HCT116 (cell line): Measurements from ENCODE around the gene AMACR. TPM values are rescaled to one million over a fixed set of nuclear protein-coding genes. Genes with fewer than 3 reads are reported as not detected.

Source experiments
- ATAC-seq: fragments of 200-7000 bp; cut with Tn5 transposase; 2 replicates; pipeline ENCODE4 v1.9.1; 2020; ENCODE audit warnings: mild to moderate bottlenecking, moderate library complexity
- BruUV-seq: library from RNA; stranded (reverse); fragments of 400-500 nt; replicated peaks from 2 replicates; lab custom pipeline; 2021; lab: Mats Ljungman, UMichigan
- CTCF ChIA-PET: fragments of 300-600 bp; sonication (Branson Sonifier 250); formaldehyde crosslinking; loops from one replicate; lab custom pipeline; 2021; ENCODE audit warnings: antibody characterized with exemption; lab: Charles Lee
- POLR2A ChIA-PET: fragments of 300-600, 350-600 bp; sonication (Branson Sonifier 250); formaldehyde crosslinking; loops from one replicate; lab custom pipeline; 2021; ENCODE audit warnings: antibody characterized with exemption; lab: Charles Lee
- RAD21 ChIA-PET, 2 experiments: fragments of 300-600 bp; sonication (Branson Sonifier 250); formaldehyde crosslinking; loops; one replicate each; lab custom pipeline; 2023; ENCODE audit warnings: low total read pairs in 2 of 2; ENCODE audit not compliant: uncharacterized antibody in 2 of 2, unreplicated experiment in 2 of 2, low non-redundant PET in 1 of 2; lab: Charles Lee
- DNase-seq: peaks from one replicate; pipeline ENCODE4 v3.0.0-alpha.2; 2010; ENCODE audit warnings: low read depth, low spot score
- H2AFZ ChIP-seq: fragments of 200-600 bp; shearing (Covaris generic), sonication (generic); 2 replicates; pipeline ENCODE4 v1.6.1; 2017; ENCODE audit warnings: low read depth, mixed run types, mixed read lengths, antibody characterized with exemption, low read length; ENCODE audit not compliant: poor library complexity, severe bottlenecking
- H3K27ac ChIP-seq: 2 replicates; pipeline ENCODE4 v1.5.1; 2012; ENCODE audit warnings: low read depth, low read length
- H3K27me3 ChIP-seq: fragments of 200-600 bp; sonication (generic); 2 replicates; pipeline ENCODE4 v1.6.1; 2016; ENCODE audit warnings: mixed run types, low read length, mixed read lengths; ENCODE audit not compliant: insufficient read depth
- H3K36me3 ChIP-seq, 2 experiments: fragments of 200-500 bp in 1 of 2; fragments of 200-600 bp in 1 of 2; sonication (Bioruptor generic) in 1 of 2; sonication (generic) in 1 of 2; 2 replicates each; pipeline versions ENCODE4 v1.5.1 to v1.6.1; 2014 to 2016; ENCODE audit warnings: low read length in 2 of 2, inconsistent platforms in 1 of 2, mixed read lengths in 1 of 2, mixed run types in 1 of 2; ENCODE audit not compliant: insufficient read depth in 2 of 2, control insufficient read depth in 1 of 2
- H3K4me1 ChIP-seq, 2 experiments: fragments of 200-600 bp in 1 of 2; sonication (generic) in 1 of 2; 2 replicates each; pipeline versions ENCODE4 v1.5.1 to v1.6.1; 2012 to 2017; ENCODE audit warnings: low read length in 2 of 2, inconsistent platforms in 1 of 2, mild to moderate bottlenecking in 1 of 2, mixed read lengths in 1 of 2, mixed run types in 1 of 2, moderate library complexity in 1 of 2; ENCODE audit not compliant: insufficient read depth in 2 of 2, control insufficient read depth in 1 of 2
- H3K4me2 ChIP-seq: fragments of 200-600 bp; sonication (generic); 2 replicates; pipeline ENCODE4 v1.6.1; 2017; ENCODE audit warnings: mixed run types, low read length, mixed read lengths
- H3K4me3 ChIP-seq, 2 experiments: fragments of 200-600 bp in 1 of 2; sonication (generic) in 1 of 2; replicated peaks in 1 of 2; 2 replicates each; pipeline ENCODE4 v1.5.1; 2011 to 2016; ENCODE audit warnings: low read length in 2 of 2, control low read depth in 1 of 2, low read depth in 1 of 2, mild to moderate bottlenecking in 1 of 2, mixed read lengths in 1 of 2, mixed run types in 1 of 2
- H3K79me2 ChIP-seq: fragments of 200-600 bp; sonication (generic); 2 replicates; pipeline ENCODE4 v1.6.1; 2017; ENCODE audit warnings: mild to moderate bottlenecking, mixed run types, low read length, moderate library complexity, mixed read lengths; ENCODE audit not compliant: insufficient read depth
- H3K9ac ChIP-seq: fragments of 200-600 bp; sonication (generic); 2 replicates; pipeline ENCODE4 v1.6.1; 2016; ENCODE audit warnings: low read length, mixed read lengths
- H3K9me2 ChIP-seq: fragments of 200-600 bp; sonication (generic), shearing (Covaris generic); 2 replicates; pipeline ENCODE4 v1.6.1; 2017; ENCODE audit warnings: mixed run types, mild to moderate bottlenecking, moderate library complexity; ENCODE audit not compliant: insufficient read depth
- H3K9me3 ChIP-seq, 2 experiments: fragments of 200-500 bp in 1 of 2; fragments of 200-600 bp in 1 of 2; sonication (Bioruptor generic) in 1 of 2; sonication (generic) in 1 of 2; 2 replicates each; pipeline ENCODE4 v1.6.1; 2014 to 2017; ENCODE audit warnings: low read length in 2 of 2, mixed read lengths in 2 of 2, inconsistent platforms in 1 of 2, low read depth in 1 of 2, mild to moderate bottlenecking in 1 of 2, mixed run types in 1 of 2, moderate library complexity in 1 of 2; ENCODE audit not compliant: control insufficient read depth in 1 of 2, insufficient read depth in 1 of 2
- H4K20me1 ChIP-seq: fragments of 200-600 bp; sonication (generic), shearing (Covaris generic); 2 replicates; pipeline ENCODE4 v1.6.1; 2017; ENCODE audit warnings: mixed run types, mild to moderate bottlenecking, moderate library complexity; ENCODE audit not compliant: insufficient read depth
- CBX3 ChIP-seq: IDR thresholded peaks from 2 replicates; pipeline ENCODE4 v1.6.1; 2012; ENCODE audit warnings: low read depth
- CTCF ChIP-seq, 3 experiments: fragments of 200-600 bp in 1 of 3; sonication (generic) in 1 of 3; IDR thresholded peaks in 2 of 3; conservative IDR thresholded peaks in 1 of 3; 2 replicates each; pipeline ENCODE4 v1.5.1; 2012 to 2017; ENCODE audit warnings: low read depth in 2 of 3, low read length in 2 of 3, antibody characterized with exemption in 1 of 3, borderline replicate concordance in 1 of 3, control low read depth in 1 of 3, mild to moderate bottlenecking in 1 of 3, mixed read lengths in 1 of 3, mixed run types in 1 of 3, moderate library complexity in 1 of 3; ENCODE audit not compliant: insufficient read depth in 1 of 3
- EGR1 ChIP-seq: IDR thresholded peaks from 2 replicates; pipeline ENCODE4 v1.6.1; 2012; ENCODE audit warnings: low read depth
- EZH2 ChIP-seq: fragments of 200-600 bp; sonication (generic); IDR thresholded peaks from 2 replicates; pipeline ENCODE4 v1.6.1; 2017; ENCODE audit warnings: antibody characterized with exemption, mixed run types
- EZH2phosphoT487 ChIP-seq: fragments of 200-600 bp; IDR thresholded peaks from 2 replicates; pipeline ENCODE4 v1.6.1; 2018; ENCODE audit warnings: antibody characterized with exemption, borderline replicate concordance
- FOSL1 ChIP-seq: IDR thresholded peaks from 2 replicates; pipeline ENCODE4 v1.6.1; 2012; ENCODE audit warnings: low read depth
- JUND ChIP-seq: IDR thresholded peaks from 2 replicates; pipeline ENCODE4 v1.6.1; 2012
- RAD21 ChIP-seq: IDR thresholded peaks from 2 replicates; pipeline ENCODE4 v1.6.1; 2012; ENCODE audit warnings: low read depth, mild to moderate bottlenecking
- SIN3A ChIP-seq: IDR thresholded peaks from 2 replicates; pipeline ENCODE4 v1.6.1; 2012; ENCODE audit warnings: low read depth
- SRF ChIP-seq: IDR thresholded peaks from 2 replicates; pipeline ENCODE4 v1.6.1; 2012; ENCODE audit warnings: low read depth
- YY1 ChIP-seq: IDR thresholded peaks from 2 replicates; pipeline ENCODE4 v1.6.1; 2011; ENCODE audit warnings: low read length, low read depth, moderate library complexity, mild to moderate bottlenecking; ENCODE audit not compliant: insufficient replicate concordance; ENCODE audit errors: extremely low read depth
- ZBTB33 ChIP-seq: IDR thresholded peaks from 2 replicates; pipeline ENCODE4 v1.6.1; 2011; ENCODE audit warnings: mild to moderate bottlenecking, low read length, moderate library complexity; ENCODE audit not compliant: insufficient replicate concordance; ENCODE audit errors: extremely low read depth
- ZFX ChIP-seq: fragments of 450-650 bp; IDR thresholded peaks from 2 replicates; pipeline ENCODE4 v1.6.1; 2017
- ZNF274 ChIP-seq: fragments of 200-500 bp; sonication (Bioruptor generic); IDR thresholded peaks from 2 replicates; pipeline ENCODE4 v1.6.1; 2014; ENCODE audit warnings: mild to moderate bottlenecking, low read depth, low read length, inconsistent platforms
- intact Hi-C: fragments of 100-400 bp; cut with micrococcal nuclease; formaldehyde crosslinking; loops from 2 replicates; pipeline ENCODE4 v1.10.0; 2022
- total RNA-seq: library from RNA; stranded (reverse); gene quantifications from one replicate; pipeline ENCODE4 v1.2.1, GENCODE V29; 2021; ENCODE audit not compliant: unreplicated experiment

Gene AMACR
- total RNA-seq, 1 experiment from 2014 or later: 4.3 TPM

- no peak for ATAC-seq
- Histone ChIP-seq H3K36me3 (no peaks in the 10 kb centered on the region), H3K9ac (no peak overlapping the region), H2AFZ (no peak overlapping the region), H3K27me3 (peaks cover 38% of the 10 kb centered on the region), H3K4me1 (no peaks in the 10 kb centered on the region), H3K4me2 (no peak overlapping the region), H3K79me2 (no peaks in the 10 kb centered on the region), H3K4me3 (no peak overlapping the region), H3K9me2 (no peaks in the 10 kb centered on the region), H3K27ac (no peak overlapping the region), H4K20me1 (no peaks in the 10 kb centered on the region), H3K9me3 (no peaks in the 10 kb centered on the region)
- RAD21 ChIA-PET: no interaction called here
- DNase-seq: no peak
- BruUV-seq: no TSS peak
- intact Hi-C loops: no loop called here
- CTCF ChIA-PET: no interaction called here
- TF ChIP-seq JUND: no peak
- no peak for TF ChIP-seq EZH2phosphoT487
- TF ChIP-seq SIN3A: no peak
- POLR2A ChIA-PET: no interaction called here
Observed at GRCh38 chr5:33937017-33937706, 70.7 kb downstream of the AMACR start.

GRCh38 chr5:33936381-33937016 is 71.4 kb downstream of the AMACR start, which contains the start of gene RXFP3:
TSS of gene RXFP3 (plus strand) at chr5:33936386. CDS start at chr5:33936741, 355 bp downstream.
- Histone ChIP-seq H3K4me2 (no peak within 1 kb of the TSS), H3K79me2 (no peaks in the 10 kb centered on the region), H3K27me3 (peaks cover 33% of the 10 kb centered on the region), H2AFZ (no peak within 1 kb of the TSS), H3K27ac (no peak within 1 kb of the TSS), H3K36me3 (no peaks in the 10 kb centered on the region), H3K9ac (no peak within 1 kb of the TSS), H4K20me1 (no peaks in the 10 kb centered on the region), H3K4me3 (no peak within 1 kb of the TSS), H3K9me3 (no peaks in the 10 kb centered on the region), H3K4me1 (no peaks in the 10 kb centered on the region), H3K9me2 (no peaks in the 10 kb centered on the region)
- DNase-seq: no peak
- ChIA-PET POLR2A (no interaction called here), RAD21 (no interaction called here), CTCF (interaction anchor here (2.9 kb wide), 1 partner anchor 502 kb away, joined by 30 read pairs; no protein-coding TSS in a partner anchor)
- BruUV-seq: no TSS peak
- ATAC-seq: no peak
- intact Hi-C loops: no loop called here
- no peak for TF ChIP-seq EZH2
- no peak for TF ChIP-seq FOSL1
- no peak for TF ChIP-seq EGR1
- no peak for TF ChIP-seq JUND
- no peak for TF ChIP-seq YY1
- TF ChIP-seq SIN3A: no peak
- no peak for TF ChIP-seq ZNF274
- TF ChIP-seq RAD21: no peak
- no peak for TF ChIP-seq CBX3
- TF ChIP-seq SRF: no peak
- TF ChIP-seq ZBTB33: no peak
- no peak for TF ChIP-seq ZFX
- no peak for TF ChIP-seq CTCF (IDR thresholded peaks at IDR 0.05 in 2 of 3, conservative IDR thresholded peaks at IDR 0.05 in 1 of 3; ENCODE audit: borderline replicate concordance in 1 of 3, insufficient read depth in 1 of 3, low read depth in 2 of 3, low read length in 2 of 3)
